HepG2 (cell line): ENCODE data around the gene ARL10. TPM values are rescaled to one million over a fixed set of nuclear protein-coding genes. Genes with fewer than 3 reads are reported as not detected.

Experiments used
- CREB1 ChIP-seq, 2 experiments: fragments of 450-650 bp in 1 of 2; IDR thresholded peaks; 2 replicates each; pipeline ENCODE4 v1.6.1; 2016 to 2017; ENCODE audit warnings: control low read depth in 1 of 2, mild to moderate bottlenecking in 1 of 2, missing compliant biosample characterization in 1 of 2, missing genetic modification characterization in 1 of 2
- GATAD2A ChIP-seq: IDR thresholded peaks from 2 replicates; pipeline ENCODE4 v1.6.1; 2016
- HMG20A ChIP-seq: IDR thresholded peaks from 2 replicates; pipeline ENCODE4 v1.6.1; 2016; ENCODE audit warnings: borderline replicate concordance
- HOXD1 ChIP-seq: sonication (generic); formaldehyde crosslinking; IDR thresholded peaks from 2 replicates; pipeline ENCODE4 v1.5.0; 2020; ENCODE audit warnings: missing genetic modification reagents
- IRF9 ChIP-seq: sonication (generic); formaldehyde crosslinking; IDR thresholded peaks from 2 replicates; pipeline ENCODE4 v1.8.0; 2022; ENCODE audit warnings: missing genetic modification reagents, mild to moderate bottlenecking, borderline replicate concordance
- MIER2 ChIP-seq: IDR thresholded peaks from 2 replicates; pipeline ENCODE4 v1.6.1; 2016; ENCODE audit warnings: missing biosample characterization, missing genetic modification reagents
- NR2F1 ChIP-seq, 2 experiments: fragments of 450-650 bp in 1 of 2; formaldehyde crosslinking in 1 of 2; IDR thresholded peaks; 2 replicates each; pipeline versions ENCODE4 v1.5.0 to v1.6.1; 2016 to 2020; ENCODE audit warnings: mild to moderate bottlenecking in 1 of 2, missing compliant biosample characterization in 1 of 2, missing genetic modification reagents in 1 of 2, moderate library complexity in 1 of 2
- NR2F6 ChIP-seq, 2 experiments: IDR thresholded peaks; 2 replicates each; pipeline ENCODE4 v1.6.1; 2016; ENCODE audit warnings: antibody characterized with exemption in 1 of 2, mild to moderate bottlenecking in 1 of 2
- PCBP1 ChIP-seq: fragments of 200-400 bp; formaldehyde crosslinking; IDR thresholded peaks from 2 replicates; pipeline ENCODE4 v1.6.1; 2017; ENCODE audit warnings: mild to moderate bottlenecking, low read depth, low read length, borderline replicate concordance
- REPIN1 ChIP-seq: sonication (generic); formaldehyde crosslinking; IDR thresholded peaks from 2 replicates; pipeline ENCODE4 v1.8.0; 2022; ENCODE audit warnings: missing genetic modification reagents, low read depth, mild to moderate bottlenecking, borderline replicate concordance
- SOX13 ChIP-seq, 3 experiments: fragments of 450-650 bp in 1 of 3; sonication (generic) in 1 of 3; formaldehyde crosslinking in 1 of 3; IDR thresholded peaks in 2 of 3; conservative IDR thresholded peaks in 1 of 3; 2 replicates each; pipeline versions ENCODE4 v1.5.0 to v1.6.1; 2016 to 2020; ENCODE audit warnings: antibody characterized with exemption in 1 of 3, mild to moderate bottlenecking in 1 of 3, missing compliant biosample characterization in 1 of 3, missing genetic modification reagents in 1 of 3, moderate library complexity in 1 of 3
- SRSF9 ChIP-seq: fragments of 200-400 bp; formaldehyde crosslinking; IDR thresholded peaks from 2 replicates; pipeline ENCODE4 v1.6.1; 2018; ENCODE audit warnings: borderline replicate concordance, mild to moderate bottlenecking, low read depth, low read length; ENCODE audit not compliant: insufficient read depth, poor library complexity, severe bottlenecking
- XRCC5 ChIP-seq: fragments of 200-400 bp; formaldehyde crosslinking; optimal IDR thresholded peaks from 2 replicates; pipeline ENCODE3; 2017; ENCODE audit warnings: mild to moderate bottlenecking, low read length
- ZBTB21 ChIP-seq: sonication (generic); formaldehyde crosslinking; IDR thresholded peaks from 2 replicates; pipeline ENCODE4 v1.4.0; 2020; ENCODE audit warnings: missing genetic modification reagents
- ZBTB26 ChIP-seq: IDR thresholded peaks from 2 replicates; pipeline ENCODE4 v1.6.1; 2016; ENCODE audit warnings: missing compliant biosample characterization, missing genetic modification reagents, borderline replicate concordance
- ZBTB4 ChIP-seq: sonication (generic); formaldehyde crosslinking; IDR thresholded peaks from 2 replicates; pipeline ENCODE4 v1.4.0; 2020; ENCODE audit warnings: missing genetic modification reagents, mild to moderate bottlenecking, borderline replicate concordance
- ZNF34 ChIP-seq: sonication (generic); formaldehyde crosslinking; IDR thresholded peaks from 2 replicates; pipeline ENCODE4 v1.4.0; 2020; ENCODE audit warnings: mild to moderate bottlenecking, missing genetic modification reagents, borderline replicate concordance
- ZNF512 ChIP-seq: sonication (generic); formaldehyde crosslinking; IDR thresholded peaks from 2 replicates; pipeline ENCODE4 v1.4.0; 2020; ENCODE audit warnings: mild to moderate bottlenecking, missing genetic modification reagents
- ZNF605 ChIP-seq: sonication (generic); formaldehyde crosslinking; IDR thresholded peaks from 2 replicates; pipeline ENCODE4 v1.8.0; 2022; ENCODE audit warnings: mild to moderate bottlenecking, missing genetic modification reagents
- polyA plus RNA-seq, 8 experiments: library from polyadenylated mRNA; depleted of rRNA in 3 of 8; stranded (reverse) in 7 of 8; unstranded in 1 of 8; fragments of >200 nt; fragmentation: Illumina TruSeq in 4 of 8; extraction: Trizol in 4 of 8; gene quantifications; 2 replicates each; pipeline versions ENCODE4 v1.2.1 to v1.2.3, GENCODE V29; 2011 to 2016; ENCODE audit warnings: low read depth in 4 of 8, missing spikeins in 1 of 8, mixed read lengths in 1 of 8; ENCODE audit not compliant: insufficient read depth in 1 of 8
- total RNA-seq, 5 experiments: library from RNA; depleted of rRNA; stranded (reverse); fragments of >200 nt; fragmentation: Illumina TruSeq; extraction: Trizol; gene quantifications; 2 replicates each; pipeline ENCODE4 v1.2.3, GENCODE V29; 2016; ENCODE audit warnings: low read depth in 1 of 5

Gene ARL10
- total and polyA plus RNA-seq, 2 of the 13 experiments (the other 11 are each of a cell fraction or from before 2014, with no cell fraction given) = 0.18 to 0.50 TPM

- no peak for TF ChIP-seq REPIN1 (CRISPR knock-in tag)
- TF ChIP-seq HMG20A (CRISPR knock-in tag) = peak; percentile 20; the same call in 1 of the 2 replicates
- TF ChIP-seq ZNF605 (CRISPR knock-in tag) = no peak
- peak; percentile 55; the same call in 1 of the 2 replicates for TF ChIP-seq GATAD2A (CRISPR knock-in tag)
- TF ChIP-seq CREB1 (IDR thresholded peaks at IDR 0.05) = peak; percentile 99
- TF ChIP-seq CREB1 (CRISPR knock-in tag; IDR thresholded peaks at IDR 0.05) = peak; percentile 69
- TF ChIP-seq ZBTB4 (CRISPR knock-in tag) = no peak
- peak; percentile 68 for TF ChIP-seq XRCC5
- peak; percentile 44; the same call in 1 of the 2 replicates for TF ChIP-seq NR2F6 (IDR thresholded peaks at IDR 0.05)
- TF ChIP-seq NR2F6 (CRISPR knock-in tag; IDR thresholded peaks at IDR 0.05) = peak; percentile 64
- TF ChIP-seq ZBTB21 (CRISPR knock-in tag) = peak; percentile 85; the same call in 1 of the 2 replicates
- TF ChIP-seq MIER2 (CRISPR knock-in tag) = no peak
- TF ChIP-seq SOX13 (IDR thresholded peaks at IDR 0.05) = peak; percentile 75
- peak in 1 of 2 experiments; percentile 94; a peak in 2 of 4 replicates for TF ChIP-seq SOX13 (CRISPR knock-in tag; conservative IDR thresholded peaks at IDR 0.05 in 1 of 2, IDR thresholded peaks at IDR 0.05 in 1 of 2)
- TF ChIP-seq ZNF512 (CRISPR knock-in tag) = no peak
- 0 out of 4 replicates have a peak, but pooled peaks of 1 of the 2 experiments have one; percentile 16 for TF ChIP-seq NR2F1 (CRISPR knock-in tag; IDR thresholded peaks at IDR 0.05)
- TF ChIP-seq SRSF9 = no peak
- TF ChIP-seq PCBP1 = no peak
- TF ChIP-seq ZNF34 (CRISPR knock-in tag) = no peak
- peak; percentile 42; the same call in 1 of the 2 replicates for TF ChIP-seq ZBTB26 (CRISPR knock-in tag)
- TF ChIP-seq IRF9 (CRISPR knock-in tag) = no peak
- no peak for TF ChIP-seq HOXD1 (CRISPR knock-in tag)
Measured at GRCh38 chr5:176371621-176372539, 6.6 kb downstream of the ARL10 start (continued).
